Tibial nerve (tissue), 4 donors: ENCODE results near the gene PTGR3.

Experiments used
- CTCF ChIP-seq, 5 experiments: fragments of 200-600 bp in 3 of 5; fragments of 450-650 bp in 2 of 5; sonication (generic) in 3 of 5; IDR thresholded peaks; one replicate each; pipeline ENCODE4 v1.5.1; 2016 to 2019; ENCODE audit warnings: antibody characterized with exemption in 5 of 5, mild to moderate bottlenecking in 3 of 5, moderate library complexity in 2 of 5
- EP300 ChIP-seq, 2 donors: sonication (generic); formaldehyde crosslinking; IDR thresholded peaks; one replicate each; pipeline ENCODE4 v1.6.1; 2017; ENCODE audit warnings: antibody characterized with exemption in 2 of 2, mild to moderate bottlenecking in 1 of 2
- POLR2A ChIP-seq, 2 donors: fragments of 450-650 bp; IDR thresholded peaks; one replicate each; pipeline ENCODE4 v1.6.1; 2017; ENCODE audit warnings: antibody characterized with exemption in 2 of 2, mild to moderate bottlenecking in 2 of 2, moderate library complexity in 2 of 2

- TF ChIP-seq CTCF (IDR thresholded peaks at IDR 0.05): no peak
- TF ChIP-seq POLR2A (IDR thresholded peaks at IDR 0.05): no peak
- no peak for TF ChIP-seq EP300 (IDR thresholded peaks at IDR 0.05)
Observed at GRCh38 chr18:75204269-75204731, 4.6 kb downstream of the PTGR3 start.
